Liver (tissue), 9 donors: ENCODE data around the gene PCED1B. TPM values are rescaled to one million over a fixed set of nuclear protein-coding genes. Genes with fewer than 3 reads are reported as not detected.
A peak's percentile ranks its signal among the peaks of the same experiment; 100 is the strongest.

ENCODE experiments used
- DNase-seq: peaks from one replicate; pipeline ENCODE4 v3.0.0-alpha.2; 2017; ENCODE audit warnings: low spot score
- H3K27ac ChIP-seq, 2 donors: one replicate each; pipeline ENCODE4 v1.7.0; 2013; ENCODE audit warnings: inconsistent platforms in 2 of 2, low read length in 2 of 2, control low read depth in 1 of 2, low read depth in 1 of 2, mild to moderate bottlenecking in 1 of 2
- H3K27me3 ChIP-seq, 4 donors: one replicate each; pipeline versions ENCODE4 v1.6.1 to v1.7.0; 2013; ENCODE audit warnings: low read length in 3 of 4, inconsistent platforms in 1 of 4, mild to moderate bottlenecking in 1 of 4, moderate library complexity in 1 of 4; ENCODE audit not compliant: control insufficient read depth in 4 of 4, insufficient read depth in 4 of 4
- H3K36me3 ChIP-seq, 4 donors: one replicate each; pipeline versions ENCODE4 v1.6.1 to v1.7.0; 2013; ENCODE audit warnings: low read length in 3 of 4, mild to moderate bottlenecking in 3 of 4, low read depth in 1 of 4, moderate library complexity in 1 of 4; ENCODE audit not compliant: control insufficient read depth in 4 of 4, insufficient read depth in 3 of 4
- H3K4me1 ChIP-seq, 4 donors: one replicate each; pipeline versions ENCODE4 v1.6.1 to v1.7.0; 2013; ENCODE audit warnings: low read length in 3 of 4, mild to moderate bottlenecking in 3 of 4, moderate library complexity in 1 of 4; ENCODE audit not compliant: control insufficient read depth in 4 of 4, insufficient read depth in 4 of 4
- H3K4me3 ChIP-seq, 3 donors: one replicate each; pipeline versions ENCODE4 v1.6.1 to v1.7.0; 2013; ENCODE audit warnings: low read length in 3 of 3, control low read depth in 1 of 3, low read depth in 1 of 3, mild to moderate bottlenecking in 1 of 3
- H3K9ac ChIP-seq, 2 donors: one replicate each; pipeline ENCODE4 v1.7.0; 2013; ENCODE audit warnings: low read length in 2 of 2, mild to moderate bottlenecking in 2 of 2, moderate library complexity in 2 of 2, control low read depth in 1 of 2, low read depth in 1 of 2
- H3K9me3 ChIP-seq, 4 donors: one replicate each; pipeline versions ENCODE4 v1.6.1 to v1.7.0; 2013; ENCODE audit warnings: low read length in 3 of 4; ENCODE audit not compliant: control insufficient read depth in 4 of 4
- FOXA1 ChIP-seq: IDR thresholded peaks from 2 replicates; pipeline ENCODE4 v1.6.1; 2016; ENCODE audit warnings: antibody characterized with exemption
- GABPA ChIP-seq, 2 donors: IDR thresholded peaks in 1 of 2; conservative IDR thresholded peaks in 1 of 2; 2 replicates each; pipeline ENCODE4 v1.6.1; 2016; ENCODE audit warnings: antibody characterized with exemption in 2 of 2, mild to moderate bottlenecking in 1 of 2, moderate library complexity in 1 of 2
- HNF4A ChIP-seq, 2 donors: conservative IDR thresholded peaks; 2 replicates each; pipeline ENCODE4 v1.6.1; 2016; ENCODE audit warnings: antibody characterized with exemption in 2 of 2, mild to moderate bottlenecking in 2 of 2
- HNF4G ChIP-seq: IDR thresholded peaks from 2 replicates; pipeline ENCODE4 v1.6.1; 2016; ENCODE audit warnings: antibody characterized with exemption
- JUND ChIP-seq, 2 donors: IDR thresholded peaks; 2 replicates each; pipeline ENCODE4 v1.6.1; 2016; ENCODE audit warnings: antibody characterized with exemption in 2 of 2
- NR2F2 ChIP-seq: IDR thresholded peaks from 2 replicates; pipeline ENCODE4 v1.6.1; 2016; ENCODE audit warnings: antibody characterized with exemption
- RAD21 ChIP-seq, 2 donors: IDR thresholded peaks; 2 replicates each; pipeline ENCODE4 v1.6.1; 2016; ENCODE audit warnings: antibody characterized with exemption in 2 of 2, mild to moderate bottlenecking in 2 of 2
- RXRA ChIP-seq, 2 donors: IDR thresholded peaks; 2 replicates each; pipeline ENCODE4 v1.6.1; 2017 to 2018; ENCODE audit warnings: antibody characterized with exemption in 2 of 2, mild to moderate bottlenecking in 1 of 2
- SP1 ChIP-seq: IDR thresholded peaks from 2 replicates; pipeline ENCODE4 v1.6.1; 2018; ENCODE audit warnings: antibody characterized with exemption, mild to moderate bottlenecking
- TAF1 ChIP-seq: conservative IDR thresholded peaks from 2 replicates; pipeline ENCODE4 v1.6.1; 2016; ENCODE audit warnings: antibody characterized with exemption, mild to moderate bottlenecking
- YY1 ChIP-seq: IDR thresholded peaks from 2 replicates; pipeline ENCODE4 v1.6.1; 2016; ENCODE audit warnings: antibody characterized with exemption, mild to moderate bottlenecking
- WGBS: extraction: QIAGEN DNeasy Blood & Tissue Kit; methylation state at CpG from one replicate; pipeline ENCODE4 v1.1.7; 2013; 5-methylcytosine and 5-hydroxymethylcytosine counted together
- polyA plus RNA-seq, 2 donors: library from polyadenylated mRNA; stranded (reverse) in 1 of 2; unstranded in 1 of 2; fragments of 200-250 nt in 1 of 2; fragments of >200 nt in 1 of 2; fragmentation: Nextera tagmentation in 1 of 2; extraction: Ambion mirVana in 1 of 2; gene quantifications; one replicate each; pipeline versions ENCODE4 v1.2.1 to v1.2.3, GENCODE V29; 2013 to 2015
- total RNA-seq, 2 donors: library from RNA; depleted of rRNA; stranded (reverse); fragments of >200 nt; gene quantifications; one replicate each; pipeline ENCODE4 v1.2.3, GENCODE V29; 2014
- TF ChIP-seq, protein P1 (sequence below): IDR thresholded peaks from 2 replicates; pipeline ENCODE4 v1.6.1; 2016; ENCODE audit warnings: antibody characterized with exemption, mild to moderate bottlenecking
- TF ChIP-seq, protein P2 (sequence below): IDR thresholded peaks from 2 replicates; pipeline ENCODE4 v1.6.1; 2016; ENCODE audit warnings: antibody characterized with exemption
- TF ChIP-seq, protein P3 (sequence below): IDR thresholded peaks from 2 replicates; pipeline ENCODE4 v1.6.1; 2016; ENCODE audit warnings: antibody characterized with exemption
- TF ChIP-seq, protein P4 (sequence below): fragments of 150-350 bp; IDR thresholded peaks from 2 replicates; pipeline ENCODE4 v1.5.1; 2017; ENCODE audit warnings: improper control_type of control experiment, low read depth, low read length; ENCODE audit not compliant: missing input control
- donor health status: healthy.
- donor health status: healthy.
- donor health status: healthy.
- donor health status: healthy.
- donor health status: healthy.

The PCED1B gene
- total and polyA plus RNA-seq, 4 donors, result 0.51 to 1.8 (median 1.1) TPM

DNA sequence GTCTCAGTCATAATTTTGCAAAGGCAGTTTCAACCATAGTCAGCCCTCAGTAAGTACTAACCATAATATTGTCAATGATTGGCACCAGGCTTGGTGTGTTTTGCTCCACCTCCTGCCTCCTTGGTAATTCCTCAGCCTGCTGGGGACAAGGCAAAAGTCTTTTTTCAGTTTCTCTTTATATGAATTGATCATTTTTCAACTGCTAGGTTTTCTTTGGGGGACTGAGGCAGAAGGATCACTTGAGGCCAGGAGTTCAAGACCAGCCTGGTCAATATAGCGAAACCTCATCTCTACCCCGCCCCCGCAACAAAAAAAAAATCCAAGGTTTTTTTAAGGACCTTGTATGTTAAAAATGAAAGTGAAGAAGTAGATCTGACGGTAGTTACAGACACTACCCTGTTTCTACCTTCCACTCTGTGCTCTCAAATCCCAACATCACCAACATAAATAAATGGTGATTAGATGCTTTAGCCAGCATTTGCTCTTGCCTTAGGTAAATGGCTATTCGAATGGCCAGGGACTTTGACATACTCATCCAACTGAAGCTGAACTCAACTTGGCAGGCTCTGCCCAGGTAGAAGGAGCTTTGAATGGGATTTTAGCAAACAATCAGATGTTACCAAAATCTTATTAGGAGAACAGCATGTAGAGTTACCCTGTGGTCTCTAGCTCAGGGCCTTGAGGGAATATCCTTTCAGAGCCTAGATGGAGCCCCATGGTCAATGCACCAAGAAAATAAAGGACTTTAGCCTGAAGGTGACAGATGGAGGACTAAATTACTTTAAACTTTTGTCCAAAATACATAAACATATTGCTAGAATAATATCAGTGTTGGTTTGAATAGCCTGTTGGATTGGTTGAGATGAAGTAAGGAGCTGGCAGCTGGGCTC, 127.3 kb downstream of the PCED1B start:
- no peak overlapping the region for H3K4me3 ChIP-seq
- TF ChIP-seq JUND (IDR thresholded peaks at IDR 0.05), result no peak
- no peak for TF ChIP-seq HNF4G
- TF ChIP-seq, protein P1, sequence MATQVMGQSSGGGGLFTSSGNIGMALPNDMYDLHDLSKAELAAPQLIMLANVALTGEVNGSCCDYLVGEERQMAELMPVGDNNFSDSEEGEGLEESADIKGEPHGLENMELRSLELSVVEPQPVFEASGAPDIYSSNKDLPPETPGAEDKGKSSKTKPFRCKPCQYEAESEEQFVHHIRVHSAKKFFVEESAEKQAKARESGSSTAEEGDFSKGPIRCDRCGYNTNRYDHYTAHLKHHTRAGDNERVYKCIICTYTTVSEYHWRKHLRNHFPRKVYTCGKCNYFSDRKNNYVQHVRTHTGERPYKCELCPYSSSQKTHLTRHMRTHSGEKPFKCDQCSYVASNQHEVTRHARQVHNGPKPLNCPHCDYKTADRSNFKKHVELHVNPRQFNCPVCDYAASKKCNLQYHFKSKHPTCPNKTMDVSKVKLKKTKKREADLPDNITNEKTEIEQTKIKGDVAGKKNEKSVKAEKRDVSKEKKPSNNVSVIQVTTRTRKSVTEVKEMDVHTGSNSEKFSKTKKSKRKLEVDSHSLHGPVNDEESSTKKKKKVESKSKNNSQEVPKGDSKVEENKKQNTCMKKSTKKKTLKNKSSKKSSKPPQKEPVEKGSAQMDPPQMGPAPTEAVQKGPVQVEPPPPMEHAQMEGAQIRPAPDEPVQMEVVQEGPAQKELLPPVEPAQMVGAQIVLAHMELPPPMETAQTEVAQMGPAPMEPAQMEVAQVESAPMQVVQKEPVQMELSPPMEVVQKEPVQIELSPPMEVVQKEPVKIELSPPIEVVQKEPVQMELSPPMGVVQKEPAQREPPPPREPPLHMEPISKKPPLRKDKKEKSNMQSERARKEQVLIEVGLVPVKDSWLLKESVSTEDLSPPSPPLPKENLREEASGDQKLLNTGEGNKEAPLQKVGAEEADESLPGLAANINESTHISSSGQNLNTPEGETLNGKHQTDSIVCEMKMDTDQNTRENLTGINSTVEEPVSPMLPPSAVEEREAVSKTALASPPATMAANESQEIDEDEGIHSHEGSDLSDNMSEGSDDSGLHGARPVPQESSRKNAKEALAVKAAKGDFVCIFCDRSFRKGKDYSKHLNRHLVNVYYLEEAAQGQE, result no peak
- TF ChIP-seq, protein P2, sequence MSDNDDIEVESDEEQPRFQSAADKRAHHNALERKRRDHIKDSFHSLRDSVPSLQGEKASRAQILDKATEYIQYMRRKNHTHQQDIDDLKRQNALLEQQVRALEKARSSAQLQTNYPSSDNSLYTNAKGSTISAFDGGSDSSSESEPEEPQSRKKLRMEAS, result no peak
- no peak for TF ChIP-seq RXRA (IDR thresholded peaks at IDR 0.05)
- TF ChIP-seq TAF1, result no peak
- WGBS, result 89% methylated on average over 5 of the region's 5 CpGs
- H3K27me3 ChIP-seq, result no peaks in the 10 kb centered on the region
- DNase-seq, result no peak
- peak overlapping the region in 1 of 2 donors; percentile 31 for H3K27ac ChIP-seq
- no peak overlapping the region for H3K9ac ChIP-seq
- H3K9me3 ChIP-seq, result no peaks in the 10 kb centered on the region
- H3K36me3 ChIP-seq, result no peaks in the 10 kb centered on the region
- no peaks in the 10 kb centered on the region for H3K4me1 ChIP-seq

DNA sequence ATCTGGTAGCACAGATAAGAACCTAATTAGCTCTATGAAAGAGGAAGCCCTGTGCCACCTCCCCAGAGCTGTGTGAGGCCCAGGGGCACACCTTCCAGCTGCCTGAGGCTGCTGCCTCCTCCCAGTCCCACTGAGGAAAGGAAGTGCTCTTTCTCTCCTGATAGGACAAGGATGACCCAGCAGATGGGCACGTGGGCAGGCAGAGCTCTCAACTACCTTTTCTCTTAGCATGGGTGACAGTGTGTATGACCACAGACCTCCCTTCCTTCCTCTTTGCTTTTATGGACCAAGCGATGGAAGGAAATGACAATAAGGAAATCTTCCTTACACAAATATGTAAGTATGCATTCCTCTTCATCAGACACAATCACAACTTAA, 127.9 kb downstream of the PCED1B start:
- peaks cover 0 to under 1% (median 0%) of the 10 kb centered on the region in 4 donors for H3K4me1 ChIP-seq
- H3K9ac ChIP-seq, result no peak overlapping the region
- DNase-seq, result peak; percentile 79
- no peaks in the 10 kb centered on the region for H3K9me3 ChIP-seq
- no peaks in the 10 kb centered on the region for H3K36me3 ChIP-seq
- WGBS, result 61% methylated on average over 2 of the region's 2 CpGs
- peak overlapping the region in 1 of 2 donors; percentile 31 for H3K27ac ChIP-seq
- TF ChIP-seq HNF4A (conservative IDR thresholded peaks at IDR 0.05) (no peak), RAD21 (IDR thresholded peaks at IDR 0.05) (no peak), YY1 (no peak), FOXA1 (no peak), GABPA (IDR thresholded peaks at IDR 0.05 in 1 of 2, conservative IDR thresholded peaks at IDR 0.05 in 1 of 2) (no peak), NR2F2 (no peak)
- TF ChIP-seq, protein P3, sequence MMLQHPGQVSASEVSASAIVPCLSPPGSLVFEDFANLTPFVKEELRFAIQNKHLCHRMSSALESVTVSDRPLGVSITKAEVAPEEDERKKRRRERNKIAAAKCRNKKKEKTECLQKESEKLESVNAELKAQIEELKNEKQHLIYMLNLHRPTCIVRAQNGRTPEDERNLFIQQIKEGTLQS, result no peak
- TF ChIP-seq, protein P2, result no peak
- no peaks in the 10 kb centered on the region for H3K27me3 ChIP-seq
- no peak overlapping the region for H3K4me3 ChIP-seq

DNA sequence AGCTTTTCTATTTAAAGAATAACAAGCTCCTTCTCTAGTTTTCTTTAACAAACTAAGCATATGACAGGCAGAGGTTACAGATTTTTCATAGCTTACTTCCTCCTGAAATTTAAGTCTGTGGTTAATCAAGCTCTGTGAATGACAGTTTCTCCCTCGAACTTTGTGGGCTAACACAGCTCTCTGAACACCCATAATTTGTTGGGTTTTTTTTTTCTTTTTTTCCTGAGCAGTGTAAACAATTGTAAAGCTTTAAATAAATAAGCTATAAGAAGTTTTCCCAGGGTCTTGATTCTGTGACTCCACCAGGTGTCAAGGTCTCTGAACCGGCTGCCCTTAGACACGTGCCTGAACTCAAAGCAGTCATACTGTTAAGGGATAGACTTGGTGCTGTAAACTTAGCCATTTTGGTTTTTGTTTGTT, 128.4 kb downstream of the PCED1B start:
- H3K27me3 ChIP-seq, result no peaks in the 10 kb centered on the region
- H3K9me3 ChIP-seq, result no peaks in the 10 kb centered on the region
- 70% methylated on average over 3 of the region's 3 CpGs for WGBS
- H3K27ac ChIP-seq, result peak overlapping the region in 1 of 2 donors; percentile 31
- no peak overlapping the region for H3K9ac ChIP-seq
- H3K4me1 ChIP-seq, result peaks cover 0 to 6% (median 0%) of the 10 kb centered on the region in 4 donors
- DNase-seq, result no peak
- no peaks in the 10 kb centered on the region for H3K36me3 ChIP-seq
- H3K4me3 ChIP-seq, result no peak overlapping the region
- no peak for TF ChIP-seq FOXA1
- TF ChIP-seq RXRA (IDR thresholded peaks at IDR 0.05), result no peak
- TF ChIP-seq, protein P4, sequence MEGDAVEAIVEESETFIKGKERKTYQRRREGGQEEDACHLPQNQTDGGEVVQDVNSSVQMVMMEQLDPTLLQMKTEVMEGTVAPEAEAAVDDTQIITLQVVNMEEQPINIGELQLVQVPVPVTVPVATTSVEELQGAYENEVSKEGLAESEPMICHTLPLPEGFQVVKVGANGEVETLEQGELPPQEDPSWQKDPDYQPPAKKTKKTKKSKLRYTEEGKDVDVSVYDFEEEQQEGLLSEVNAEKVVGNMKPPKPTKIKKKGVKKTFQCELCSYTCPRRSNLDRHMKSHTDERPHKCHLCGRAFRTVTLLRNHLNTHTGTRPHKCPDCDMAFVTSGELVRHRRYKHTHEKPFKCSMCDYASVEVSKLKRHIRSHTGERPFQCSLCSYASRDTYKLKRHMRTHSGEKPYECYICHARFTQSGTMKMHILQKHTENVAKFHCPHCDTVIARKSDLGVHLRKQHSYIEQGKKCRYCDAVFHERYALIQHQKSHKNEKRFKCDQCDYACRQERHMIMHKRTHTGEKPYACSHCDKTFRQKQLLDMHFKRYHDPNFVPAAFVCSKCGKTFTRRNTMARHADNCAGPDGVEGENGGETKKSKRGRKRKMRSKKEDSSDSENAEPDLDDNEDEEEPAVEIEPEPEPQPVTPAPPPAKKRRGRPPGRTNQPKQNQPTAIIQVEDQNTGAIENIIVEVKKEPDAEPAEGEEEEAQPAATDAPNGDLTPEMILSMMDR, result no peak
- no peak for TF ChIP-seq NR2F2
- no peak for TF ChIP-seq JUND (IDR thresholded peaks at IDR 0.05)
- TF ChIP-seq SP1, result no peak
